Choroid plexus epithelial cell (primary cell): ENCODE data around the gene RELN.

Experiments used
- DNase-seq: peaks from one replicate; pipeline ENCODE4 v3.0.0-alpha.2; 2010; ENCODE audit warnings: low read depth
- H3K4me3 ChIP-seq: 2 replicates; pipeline ENCODE4 v1.5.1; 2011; ENCODE audit warnings: low read depth, mild to moderate bottlenecking, control low read depth, low read length, moderate library complexity
- TF ChIP-seq, protein P1 (sequence below): conservative IDR thresholded peaks from 2 replicates; pipeline ENCODE4 v1.5.1; 2011; ENCODE audit warnings: low read depth, mild to moderate bottlenecking, control low read depth, inconsistent platforms, low read length, moderate library complexity

The RELN gene

DNA sequence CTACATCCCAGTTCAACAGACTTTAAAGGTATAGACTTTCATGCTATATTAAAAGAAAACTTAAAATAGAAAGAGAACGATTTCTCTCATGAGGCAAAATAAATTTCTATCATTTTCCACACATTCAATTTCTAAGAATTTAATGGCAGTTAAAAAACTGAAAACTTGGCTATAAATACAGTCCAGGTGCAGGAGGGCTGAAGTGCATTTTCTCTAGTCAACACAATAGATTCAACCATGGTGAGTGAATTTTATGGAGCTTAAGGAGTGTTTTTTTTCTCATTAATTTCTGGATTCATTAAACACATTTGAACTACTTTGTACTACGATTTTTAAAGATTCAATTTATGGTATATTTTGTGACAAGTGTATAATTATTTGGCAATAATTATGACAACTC lies 302.7 kb downstream of the RELN start:
- TF ChIP-seq, protein P1, sequence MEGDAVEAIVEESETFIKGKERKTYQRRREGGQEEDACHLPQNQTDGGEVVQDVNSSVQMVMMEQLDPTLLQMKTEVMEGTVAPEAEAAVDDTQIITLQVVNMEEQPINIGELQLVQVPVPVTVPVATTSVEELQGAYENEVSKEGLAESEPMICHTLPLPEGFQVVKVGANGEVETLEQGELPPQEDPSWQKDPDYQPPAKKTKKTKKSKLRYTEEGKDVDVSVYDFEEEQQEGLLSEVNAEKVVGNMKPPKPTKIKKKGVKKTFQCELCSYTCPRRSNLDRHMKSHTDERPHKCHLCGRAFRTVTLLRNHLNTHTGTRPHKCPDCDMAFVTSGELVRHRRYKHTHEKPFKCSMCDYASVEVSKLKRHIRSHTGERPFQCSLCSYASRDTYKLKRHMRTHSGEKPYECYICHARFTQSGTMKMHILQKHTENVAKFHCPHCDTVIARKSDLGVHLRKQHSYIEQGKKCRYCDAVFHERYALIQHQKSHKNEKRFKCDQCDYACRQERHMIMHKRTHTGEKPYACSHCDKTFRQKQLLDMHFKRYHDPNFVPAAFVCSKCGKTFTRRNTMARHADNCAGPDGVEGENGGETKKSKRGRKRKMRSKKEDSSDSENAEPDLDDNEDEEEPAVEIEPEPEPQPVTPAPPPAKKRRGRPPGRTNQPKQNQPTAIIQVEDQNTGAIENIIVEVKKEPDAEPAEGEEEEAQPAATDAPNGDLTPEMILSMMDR, result no peak
- H3K4me3 ChIP-seq, result no peak overlapping the region
- DNase-seq, result no peak

DNA sequence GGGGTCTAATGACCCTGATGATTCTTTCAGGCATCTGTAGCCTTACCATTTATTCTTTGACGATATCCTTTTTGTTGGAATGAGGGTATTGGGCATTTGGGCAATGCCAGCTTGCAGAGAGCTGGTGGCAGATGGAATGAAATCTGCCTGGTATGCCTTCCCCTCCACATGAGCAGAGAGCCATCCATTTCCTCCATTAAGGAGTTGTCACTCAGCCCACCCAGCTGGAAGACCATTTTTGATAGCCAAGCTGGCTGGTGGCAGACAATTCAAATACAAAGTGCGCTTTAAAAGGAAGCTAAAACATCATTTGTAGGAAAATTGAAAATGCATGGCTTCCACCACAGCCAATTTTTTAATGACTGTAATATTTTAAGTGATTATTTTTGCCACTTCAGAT lies 303.4 kb downstream of the RELN start:
- TF ChIP-seq, protein P1, result no peak
- no peak overlapping the region for H3K4me3 ChIP-seq
- no peak for DNase-seq

DNA sequence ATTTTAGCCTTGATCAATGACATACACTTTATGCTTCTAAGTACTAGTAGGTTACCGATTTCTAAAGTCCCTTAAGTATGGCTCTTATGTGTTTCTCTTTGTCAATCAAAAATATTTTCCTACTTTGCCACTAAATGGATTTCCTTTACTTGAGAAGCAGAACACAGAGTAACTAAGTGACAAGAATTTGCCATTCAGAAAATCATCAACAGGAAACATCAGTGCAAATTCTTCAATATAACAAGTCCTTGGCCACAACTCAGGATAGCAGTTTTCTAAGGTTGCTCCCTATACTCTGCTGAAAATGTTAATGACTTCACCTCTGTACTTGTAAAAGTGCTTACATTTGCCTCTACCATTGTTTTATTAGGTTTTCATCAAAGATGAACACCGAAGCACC lies 303.8 kb downstream of the RELN start:
- H3K4me3 ChIP-seq, result no peak overlapping the region
- TF ChIP-seq, protein P1, result no peak
- DNase-seq, result no peak

DNA sequence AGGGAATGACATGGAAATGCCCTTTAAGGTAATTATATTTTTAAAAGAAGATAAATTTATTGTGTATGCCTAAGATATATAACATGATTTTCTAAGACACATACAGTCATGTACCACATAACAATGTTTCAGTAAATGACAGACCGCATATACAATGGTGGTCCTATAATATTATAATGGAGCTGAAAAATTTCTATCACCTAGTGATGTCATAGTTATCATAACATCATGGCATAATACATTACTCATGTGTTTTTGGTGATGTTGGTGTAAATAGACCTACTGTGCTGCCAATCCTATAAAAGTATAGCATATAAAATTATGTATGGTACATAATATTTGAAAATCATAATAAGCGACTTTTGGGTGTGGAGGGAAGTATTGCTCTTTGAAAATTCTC lies 306.1 kb downstream of the RELN start:
- no peak overlapping the region for H3K4me3 ChIP-seq
- TF ChIP-seq, protein P1, result no peak
- no peak for DNase-seq

DNA sequence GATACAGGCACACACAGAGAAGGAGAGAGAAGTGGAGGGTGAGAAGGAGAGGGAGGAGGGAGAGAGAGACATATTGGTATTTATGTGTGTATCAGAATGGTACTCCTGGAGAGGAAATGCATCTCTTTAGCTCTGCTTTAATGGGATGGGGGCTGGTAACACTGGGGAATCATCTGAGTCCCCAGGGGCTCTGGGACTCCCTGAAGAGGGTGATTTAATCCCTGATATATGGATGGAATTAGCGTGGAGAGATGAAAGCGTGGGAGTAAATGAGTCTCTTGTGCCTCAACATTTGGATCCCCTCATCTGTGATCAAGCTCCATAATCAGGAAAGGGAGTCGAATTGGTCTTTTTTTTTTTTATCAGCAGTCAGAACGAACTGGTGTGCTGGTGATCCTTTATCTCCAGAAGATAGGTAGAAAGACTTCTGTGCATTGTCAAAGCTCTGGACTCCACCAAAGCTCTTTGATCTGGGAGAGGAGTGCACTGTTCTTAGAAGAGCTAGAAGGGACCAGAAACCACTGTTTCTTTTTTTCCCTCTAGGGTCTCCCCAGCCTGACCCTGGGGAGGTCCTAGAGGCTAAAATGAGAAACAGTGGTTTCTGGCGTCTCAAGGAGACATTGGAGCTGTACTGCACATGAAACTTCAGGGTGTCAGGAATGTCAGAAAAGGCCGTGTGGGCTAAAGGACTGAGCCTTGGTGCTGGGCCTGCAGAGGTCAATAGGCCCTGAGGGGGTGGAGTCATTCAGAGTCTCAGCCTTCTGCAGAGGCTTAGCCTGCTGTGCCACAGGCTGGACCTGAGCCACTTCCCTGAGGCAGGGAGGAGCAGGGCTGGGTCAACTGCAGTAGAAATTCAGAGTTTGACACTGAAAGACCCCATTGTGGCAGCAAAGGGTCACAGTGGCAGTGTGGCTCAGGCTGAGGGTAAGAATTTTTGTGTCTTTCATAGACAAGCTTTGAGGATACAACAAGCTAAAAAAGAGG lies 309.0 kb downstream of the RELN start:
- TF ChIP-seq, protein P1, result no peak
- no peak overlapping the region for H3K4me3 ChIP-seq

DNA sequence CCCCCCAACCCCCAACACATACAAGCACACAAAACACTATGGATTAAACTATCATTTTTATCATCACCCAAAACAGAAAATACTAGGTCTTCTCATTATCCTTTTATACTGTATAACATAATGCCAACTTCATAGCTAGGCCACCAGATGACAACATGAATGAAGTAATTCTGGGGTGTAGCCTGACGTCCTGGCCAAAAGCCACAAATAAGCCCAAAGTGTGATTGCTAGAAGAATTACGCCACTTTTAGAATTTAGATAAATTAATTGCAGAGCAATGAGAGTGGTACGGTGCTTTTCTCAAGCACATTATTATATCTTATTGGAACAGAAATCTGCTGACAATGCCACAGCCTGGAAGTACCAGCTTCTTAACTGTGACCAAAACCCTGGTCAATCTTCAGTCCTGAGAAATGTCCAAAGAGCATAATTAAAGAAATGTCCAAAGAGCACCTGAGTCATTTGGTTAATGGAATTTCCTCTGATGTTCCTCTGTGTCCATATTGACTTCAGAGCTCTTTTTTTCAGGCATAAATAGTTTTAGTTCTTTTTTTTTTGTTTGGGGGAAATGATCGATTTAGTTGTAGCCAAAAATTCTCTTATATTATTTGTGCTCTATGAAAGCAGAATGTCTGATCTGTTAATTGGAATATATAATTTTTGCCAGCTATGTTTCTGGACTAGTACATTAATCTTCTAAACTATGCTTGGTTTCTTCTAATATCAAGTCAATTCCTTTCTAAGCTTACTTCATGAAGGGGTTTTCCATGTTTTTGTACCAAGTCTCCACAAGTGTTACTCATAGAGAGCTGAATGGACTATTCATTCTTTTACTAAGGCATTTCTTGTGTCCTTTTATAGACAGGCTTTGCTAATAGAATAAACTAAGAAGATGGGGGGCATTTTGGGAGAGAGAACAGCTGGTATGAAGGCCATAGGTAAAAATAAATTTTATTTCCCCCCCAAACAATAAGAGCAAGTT lies 310.0 kb downstream of the RELN start:
- TF ChIP-seq, protein P1, result no peak
- no peak overlapping the region for H3K4me3 ChIP-seq
- DNase-seq, result peak; percentile 34

More for the DNA sequence above, 309.0 kb downstream of the RELN start:
- no peak for DNase-seq
